GM10248 (cell line): ENCODE measurements around the gene NEK2.
"Not testable (repeated sequence)": the region's sequence is repeated elsewhere in the genome, so short reads cannot be mapped to it uniquely, and the experiment has no call there.

ENCODE experiments used
- CTCF ChIA-PET: fragments of 300-600 bp; sonication (Branson Sonifier 250); formaldehyde crosslinking; extraction: SDS; loops from one replicate; lab custom pipeline; 2021; ENCODE audit warnings: antibody characterized with exemption; lab: Yijun Ruan, JAX
- POLR2A ChIA-PET: fragments of 350-650 bp; sonication (Branson Sonifier 250); formaldehyde crosslinking; extraction: SDS; loops from one replicate; lab custom pipeline; 2020; ENCODE audit warnings: antibody characterized with exemption; lab: Yijun Ruan, JAX
- DNase-seq: peaks from one replicate; pipeline ENCODE4 v3.0.0; 2012; ENCODE audit errors: extremely low spot score
- CTCF ChIP-seq: IDR thresholded peaks from 2 replicates; pipeline ENCODE4 v1.5.1; 2012; ENCODE audit warnings: mild to moderate bottlenecking, low read depth; ENCODE audit errors: extremely low read depth, missing control alignments, control extremely low read depth

The NEK2 gene

GRCh38 chr1:211641044-211641800 is 34.2 kb downstream of the NEK2 start:
- ChIA-PET CTCF (interaction anchor here (0.7 to 4.5 kb wide), 6 partner anchors 10 to 127 kb away, joined by 3 to 19 read pairs (median 11); no protein-coding TSS in a partner anchor), POLR2A (no interaction called here)
- TF ChIP-seq CTCF, result no peak
- DNase-seq, result no peak

GRCh38 chr1:211640301-211640630 is 35.2 kb downstream of the NEK2 start:
- POLR2A ChIA-PET, result no interaction called here
- CTCF ChIA-PET, result interaction anchor here (0.7 to 4.5 kb wide), 6 partner anchors 9 to 28 kb away, joined by 3 to 18 read pairs (median 11); no protein-coding TSS in a partner anchor
- no peak for TF ChIP-seq CTCF
- no peak for DNase-seq

GRCh38 chr1:211639475-211640300 is 35.7 kb downstream of the NEK2 start:
- TF ChIP-seq CTCF, result no peak
- DNase-seq, result peak; percentile 2
- CTCF ChIA-PET, result interaction anchor here (0.9 to 4.5 kb wide), 6 partner anchors 9 to 125 kb away, joined by 3 to 18 read pairs (median 11); no protein-coding TSS in a partner anchor
- POLR2A ChIA-PET, result no interaction called here

- CTCF ChIA-PET, result interaction anchor here (1.0 to 4.1 kb wide), 4 partner anchors 10 to 86 kb away, joined by 3 to 18 read pairs (median 10); no protein-coding TSS in a partner anchor
- DNase-seq, result no peak
- TF ChIP-seq CTCF, result no peak
- POLR2A ChIA-PET, result no interaction called here
Measured at GRCh38 chr1:211638689-211639101, 36.7 kb downstream of the NEK2 start.

GRCh38 chr1:211638246-211638645 is 37.2 kb downstream of the NEK2 start:
- DNase-seq, result no peak
- ChIA-PET POLR2A (no interaction called here), CTCF (interaction anchor here (1.0 to 4.1 kb wide), 4 partner anchors 11 to 86 kb away, joined by 3 to 18 read pairs (median 10); no protein-coding TSS in a partner anchor)
- TF ChIP-seq CTCF, result no peak

GRCh38 chr1:211637066-211637465 is 38.4 kb downstream of the NEK2 start:
- CTCF ChIA-PET, result no interaction called here
- DNase-seq, result no peak

GRCh38 chr1:211636575-211637029 is 38.8 kb downstream of the NEK2 start:
- CTCF ChIA-PET, DNase-seq, POLR2A ChIA-PET: not testable (repeated sequence)

More at GRCh38 chr1:211637066-211637465, 38.4 kb downstream of the NEK2 start:
- TF ChIP-seq CTCF, result no peak
- POLR2A ChIA-PET, result no interaction called here
